ENCODE measurements around the gene HBP1. TPM values are rescaled to one million over a fixed set of nuclear protein-coding genes. Genes with fewer than 3 reads are reported as not detected.

HBP1 gene
- total and polyA plus RNA-seq, 2 experiments from 2014 or later = 36.0 to 52.8 TPM

- Histone ChIP-seq H3K36me3 (ENCODE audit: insufficient read depth) (peaks cover 4% of the 10 kb centered on the region; the same call in 1 of the 2 replicates), H3K4me3 (no peak overlapping the region), H3K79me2 (replicated peaks; ENCODE audit: insufficient read depth) (no peaks in the 10 kb centered on the region), H3K27me3 (ENCODE audit: insufficient read depth) (no peaks in the 10 kb centered on the region), H4K20me1 (replicated peaks; ENCODE audit: insufficient read depth) (no peaks in the 10 kb centered on the region), H2AFZ (no peak overlapping the region), H3F3A (replicated peaks; ENCODE audit: low read depth) (no peaks in the 10 kb centered on the region), H3K9me2 (ENCODE audit: insufficient read depth) (no peaks in the 10 kb centered on the region), H3K4me1 (ENCODE audit: insufficient read depth) (no peaks in the 10 kb centered on the region), H3K27ac (ENCODE audit: low read depth) (no peak overlapping the region), H3K4me2 (no peak overlapping the region)
- Mint-ChIP-seq H3K27me3 (ENCODE audit: insufficient read depth, low read depth, poor library complexity) (no peaks in the 10 kb centered on the region), H3K27ac (no peak overlapping the region), H3K9me3 (no peaks in the 10 kb centered on the region; the same call in 2 of the 3 replicates), H3K4me3 (no peak overlapping the region), H3K36me3 (ENCODE audit: low read depth) (peaks cover 6% of the 10 kb centered on the region), H3K4me1 (no peaks in the 10 kb centered on the region)
- no peak for DNase-seq (ENCODE audit: low spot score)
- no peak for ATAC-seq
- TF ChIP-seq POLR2AphosphoS5 (IDR thresholded peaks at IDR 0.05; ENCODE audit: low read depth) = no peak
- no peak for TF ChIP-seq JUNB (IDR thresholded peaks at IDR 0.05; ENCODE audit: unreplicated experiment)
- TF ChIP-seq NANOG (IDR thresholded peaks at IDR 0.05; ENCODE audit: borderline replicate concordance) = no peak
- TF ChIP-seq, protein P1, sequence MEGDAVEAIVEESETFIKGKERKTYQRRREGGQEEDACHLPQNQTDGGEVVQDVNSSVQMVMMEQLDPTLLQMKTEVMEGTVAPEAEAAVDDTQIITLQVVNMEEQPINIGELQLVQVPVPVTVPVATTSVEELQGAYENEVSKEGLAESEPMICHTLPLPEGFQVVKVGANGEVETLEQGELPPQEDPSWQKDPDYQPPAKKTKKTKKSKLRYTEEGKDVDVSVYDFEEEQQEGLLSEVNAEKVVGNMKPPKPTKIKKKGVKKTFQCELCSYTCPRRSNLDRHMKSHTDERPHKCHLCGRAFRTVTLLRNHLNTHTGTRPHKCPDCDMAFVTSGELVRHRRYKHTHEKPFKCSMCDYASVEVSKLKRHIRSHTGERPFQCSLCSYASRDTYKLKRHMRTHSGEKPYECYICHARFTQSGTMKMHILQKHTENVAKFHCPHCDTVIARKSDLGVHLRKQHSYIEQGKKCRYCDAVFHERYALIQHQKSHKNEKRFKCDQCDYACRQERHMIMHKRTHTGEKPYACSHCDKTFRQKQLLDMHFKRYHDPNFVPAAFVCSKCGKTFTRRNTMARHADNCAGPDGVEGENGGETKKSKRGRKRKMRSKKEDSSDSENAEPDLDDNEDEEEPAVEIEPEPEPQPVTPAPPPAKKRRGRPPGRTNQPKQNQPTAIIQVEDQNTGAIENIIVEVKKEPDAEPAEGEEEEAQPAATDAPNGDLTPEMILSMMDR (conservative IDR thresholded peaks at IDR 0.05; ENCODE audit: low read depth in 2 of 2) = no peak
- TF ChIP-seq, protein P2, sequence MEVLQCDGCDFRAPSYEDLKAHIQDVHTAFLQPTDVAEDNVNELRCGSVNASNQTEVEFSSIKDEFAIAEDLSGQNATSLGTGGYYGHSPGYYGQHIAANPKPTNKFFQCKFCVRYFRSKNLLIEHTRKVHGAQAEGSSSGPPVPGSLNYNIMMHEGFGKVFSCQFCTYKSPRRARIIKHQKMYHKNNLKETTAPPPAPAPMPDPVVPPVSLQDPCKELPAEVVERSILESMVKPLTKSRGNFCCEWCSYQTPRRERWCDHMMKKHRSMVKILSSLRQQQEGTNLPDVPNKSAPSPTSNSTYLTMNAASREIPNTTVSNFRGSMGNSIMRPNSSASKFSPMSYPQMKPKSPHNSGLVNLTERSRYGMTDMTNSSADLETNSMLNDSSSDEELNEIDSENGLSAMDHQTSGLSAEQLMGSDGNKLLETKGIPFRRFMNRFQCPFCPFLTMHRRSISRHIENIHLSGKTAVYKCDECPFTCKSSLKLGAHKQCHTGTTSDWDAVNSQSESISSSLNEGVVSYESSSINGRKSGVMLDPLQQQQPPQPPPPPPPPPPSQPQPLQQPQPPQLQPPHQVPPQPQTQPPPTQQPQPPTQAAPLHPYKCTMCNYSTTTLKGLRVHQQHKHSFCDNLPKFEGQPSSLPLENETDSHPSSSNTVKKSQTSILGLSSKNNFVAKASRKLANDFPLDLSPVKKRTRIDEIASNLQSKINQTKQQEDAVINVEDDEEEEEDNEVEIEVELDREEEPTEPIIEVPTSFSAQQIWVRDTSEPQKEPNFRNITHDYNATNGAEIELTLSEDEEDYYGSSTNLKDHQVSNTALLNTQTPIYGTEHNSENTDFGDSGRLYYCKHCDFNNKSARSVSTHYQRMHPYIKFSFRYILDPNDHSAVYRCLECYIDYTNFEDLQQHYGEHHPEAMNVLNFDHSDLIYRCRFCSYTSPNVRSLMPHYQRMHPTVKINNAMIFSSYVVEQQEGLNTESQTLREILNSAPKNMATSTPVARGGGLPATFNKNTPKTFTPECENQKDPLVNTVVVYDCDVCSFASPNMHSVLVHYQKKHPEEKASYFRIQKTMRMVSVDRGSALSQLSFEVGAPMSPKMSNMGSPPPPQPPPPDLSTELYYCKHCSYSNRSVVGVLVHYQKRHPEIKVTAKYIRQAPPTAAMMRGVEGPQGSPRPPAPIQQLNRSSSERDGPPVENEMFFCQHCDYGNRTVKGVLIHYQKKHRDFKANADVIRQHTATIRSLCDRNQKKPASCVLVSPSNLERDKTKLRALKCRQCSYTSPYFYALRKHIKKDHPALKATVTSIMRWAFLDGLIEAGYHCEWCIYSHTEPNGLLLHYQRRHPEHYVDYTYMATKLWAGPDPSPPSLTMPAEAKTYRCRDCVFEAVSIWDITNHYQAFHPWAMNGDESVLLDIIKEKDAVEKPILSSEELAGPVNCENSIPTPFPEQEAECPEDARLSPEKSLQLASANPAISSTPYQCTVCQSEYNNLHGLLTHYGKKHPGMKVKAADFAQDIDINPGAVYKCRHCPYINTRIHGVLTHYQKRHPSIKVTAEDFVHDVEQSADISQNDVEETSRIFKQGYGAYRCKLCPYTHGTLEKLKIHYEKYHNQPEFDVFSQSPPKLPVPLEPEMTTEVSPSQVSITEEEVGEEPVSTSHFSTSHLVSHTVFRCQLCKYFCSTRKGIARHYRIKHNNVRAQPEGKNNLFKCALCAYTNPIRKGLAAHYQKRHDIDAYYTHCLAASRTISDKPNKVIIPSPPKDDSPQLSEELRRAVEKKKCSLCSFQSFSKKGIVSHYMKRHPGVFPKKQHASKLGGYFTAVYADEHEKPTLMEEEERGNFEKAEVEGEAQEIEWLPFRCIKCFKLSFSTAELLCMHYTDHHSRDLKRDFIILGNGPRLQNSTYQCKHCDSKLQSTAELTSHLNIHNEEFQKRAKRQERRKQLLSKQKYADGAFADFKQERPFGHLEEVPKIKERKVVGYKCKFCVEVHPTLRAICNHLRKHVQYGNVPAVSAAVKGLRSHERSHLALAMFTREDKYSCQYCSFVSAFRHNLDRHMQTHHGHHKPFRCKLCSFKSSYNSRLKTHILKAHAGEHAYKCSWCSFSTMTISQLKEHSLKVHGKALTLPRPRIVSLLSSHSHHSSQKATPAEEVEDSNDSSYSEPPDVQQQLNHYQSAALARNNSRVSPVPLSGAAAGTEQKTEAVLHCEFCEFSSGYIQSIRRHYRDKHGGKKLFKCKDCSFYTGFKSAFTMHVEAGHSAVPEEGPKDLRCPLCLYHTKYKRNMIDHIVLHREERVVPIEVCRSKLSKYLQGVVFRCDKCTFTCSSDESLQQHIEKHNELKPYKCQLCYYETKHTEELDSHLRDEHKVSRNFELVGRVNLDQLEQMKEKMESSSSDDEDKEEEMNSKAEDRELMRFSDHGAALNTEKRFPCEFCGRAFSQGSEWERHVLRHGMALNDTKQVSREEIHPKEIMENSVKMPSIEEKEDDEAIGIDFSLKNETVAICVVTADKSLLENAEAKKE (CRISPR knock-in tag; IDR thresholded peaks at IDR 0.05) = no peak
- no peak for TF ChIP-seq EZH2 (IDR thresholded peaks at IDR 0.05; ENCODE audit: low read depth, unreplicated experiment)
- TF ChIP-seq ZNF114 (CRISPR knock-in tag; IDR thresholded peaks at IDR 0.05) = no peak
- no peak for TF ChIP-seq REST (IDR thresholded peaks at IDR 0.05; ENCODE audit: unreplicated experiment)
- TF ChIP-seq EZH2phosphoT487 (IDR thresholded peaks at IDR 0.05; ENCODE audit: unreplicated experiment) = no peak
- TF ChIP-seq STAT1 (IDR thresholded peaks at IDR 0.05; ENCODE audit: unreplicated experiment) = no peak
- no peak for TF ChIP-seq ZNF331 (CRISPR knock-in tag; IDR thresholded peaks at IDR 0.05; ENCODE audit: low read depth)
- TF ChIP-seq CREB1 (CRISPR knock-in tag; IDR thresholded peaks at IDR 0.05; ENCODE audit: low read depth) = no peak
- TF ChIP-seq, protein P3, sequence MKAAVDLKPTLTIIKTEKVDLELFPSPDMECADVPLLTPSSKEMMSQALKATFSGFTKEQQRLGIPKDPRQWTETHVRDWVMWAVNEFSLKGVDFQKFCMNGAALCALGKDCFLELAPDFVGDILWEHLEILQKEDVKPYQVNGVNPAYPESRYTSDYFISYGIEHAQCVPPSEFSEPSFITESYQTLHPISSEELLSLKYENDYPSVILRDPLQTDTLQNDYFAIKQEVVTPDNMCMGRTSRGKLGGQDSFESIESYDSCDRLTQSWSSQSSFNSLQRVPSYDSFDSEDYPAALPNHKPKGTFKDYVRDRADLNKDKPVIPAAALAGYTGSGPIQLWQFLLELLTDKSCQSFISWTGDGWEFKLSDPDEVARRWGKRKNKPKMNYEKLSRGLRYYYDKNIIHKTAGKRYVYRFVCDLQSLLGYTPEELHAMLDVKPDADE (IDR thresholded peaks at IDR 0.05) = no peak
These were observed 10.8 kb upstream of the HBP1 start for GRCh38 chr7:107158028-107158427.
